GM20000 (cell line): Measurements from ENCODE around the gene SUPT3H.
"Not testable (repeated sequence)": the region's sequence is repeated elsewhere in the genome, so short reads cannot be mapped to it uniquely, and the experiment has no call there.

ENCODE experiments used
- DNase-seq: peaks from one replicate; pipeline ENCODE4 v3.0.0; 2012; ENCODE audit warnings: low spot score
- TF ChIP-seq, protein P1 (sequence below): IDR thresholded peaks from 2 replicates; pipeline ENCODE4 v1.5.1; 2012; ENCODE audit warnings: mild to moderate bottlenecking, control low read depth; ENCODE audit errors: extremely low read depth, missing control alignments

The SUPT3H gene

DNA sequence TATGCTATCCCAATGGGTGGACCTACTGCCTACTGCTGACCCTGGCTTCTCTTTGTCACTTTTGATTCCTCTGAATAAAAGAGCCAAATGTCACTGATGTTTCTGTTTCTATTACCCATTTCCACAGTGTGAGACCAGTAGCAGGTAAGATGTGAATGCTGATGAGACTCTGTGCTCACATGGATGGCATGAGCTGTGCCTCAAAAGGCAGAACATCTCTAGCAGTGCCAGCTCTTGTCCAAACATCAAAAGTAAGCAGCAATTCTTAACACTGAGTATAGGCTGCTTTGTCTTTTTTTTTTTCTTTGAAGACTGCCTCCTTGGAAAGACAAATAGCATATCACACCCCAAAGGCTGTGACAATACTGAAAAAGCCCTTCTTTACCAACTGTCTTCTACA, 508.8 kb downstream of the SUPT3H start:
- TF ChIP-seq, protein P1, sequence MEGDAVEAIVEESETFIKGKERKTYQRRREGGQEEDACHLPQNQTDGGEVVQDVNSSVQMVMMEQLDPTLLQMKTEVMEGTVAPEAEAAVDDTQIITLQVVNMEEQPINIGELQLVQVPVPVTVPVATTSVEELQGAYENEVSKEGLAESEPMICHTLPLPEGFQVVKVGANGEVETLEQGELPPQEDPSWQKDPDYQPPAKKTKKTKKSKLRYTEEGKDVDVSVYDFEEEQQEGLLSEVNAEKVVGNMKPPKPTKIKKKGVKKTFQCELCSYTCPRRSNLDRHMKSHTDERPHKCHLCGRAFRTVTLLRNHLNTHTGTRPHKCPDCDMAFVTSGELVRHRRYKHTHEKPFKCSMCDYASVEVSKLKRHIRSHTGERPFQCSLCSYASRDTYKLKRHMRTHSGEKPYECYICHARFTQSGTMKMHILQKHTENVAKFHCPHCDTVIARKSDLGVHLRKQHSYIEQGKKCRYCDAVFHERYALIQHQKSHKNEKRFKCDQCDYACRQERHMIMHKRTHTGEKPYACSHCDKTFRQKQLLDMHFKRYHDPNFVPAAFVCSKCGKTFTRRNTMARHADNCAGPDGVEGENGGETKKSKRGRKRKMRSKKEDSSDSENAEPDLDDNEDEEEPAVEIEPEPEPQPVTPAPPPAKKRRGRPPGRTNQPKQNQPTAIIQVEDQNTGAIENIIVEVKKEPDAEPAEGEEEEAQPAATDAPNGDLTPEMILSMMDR, result no peak
- DNase-seq, result no peak

DNA sequence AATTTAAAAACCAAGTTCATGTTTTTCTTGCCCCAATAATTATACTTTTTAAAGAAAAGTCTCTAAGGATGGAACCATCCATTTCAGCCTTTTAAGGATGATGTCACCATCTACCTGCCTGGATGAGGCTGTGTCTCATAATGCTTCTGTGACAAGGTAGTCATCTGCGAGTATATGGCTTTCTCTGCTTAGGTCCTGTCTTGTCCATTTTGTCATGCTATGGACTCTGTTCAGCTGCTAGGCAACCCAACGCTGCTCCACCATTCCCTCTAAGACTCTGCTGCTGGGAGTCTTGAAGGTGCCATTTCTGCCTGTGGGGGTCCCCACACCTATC, 509.4 kb downstream of the SUPT3H start:
- DNase-seq, result peak; percentile 24
- TF ChIP-seq, protein P1, result no peak

- TF ChIP-seq, protein P1, result no peak
- peak; percentile 44 for DNase-seq
These were observed 510.0 kb downstream of the SUPT3H start for GRCh38 chr6:44867571-44868334.

DNA sequence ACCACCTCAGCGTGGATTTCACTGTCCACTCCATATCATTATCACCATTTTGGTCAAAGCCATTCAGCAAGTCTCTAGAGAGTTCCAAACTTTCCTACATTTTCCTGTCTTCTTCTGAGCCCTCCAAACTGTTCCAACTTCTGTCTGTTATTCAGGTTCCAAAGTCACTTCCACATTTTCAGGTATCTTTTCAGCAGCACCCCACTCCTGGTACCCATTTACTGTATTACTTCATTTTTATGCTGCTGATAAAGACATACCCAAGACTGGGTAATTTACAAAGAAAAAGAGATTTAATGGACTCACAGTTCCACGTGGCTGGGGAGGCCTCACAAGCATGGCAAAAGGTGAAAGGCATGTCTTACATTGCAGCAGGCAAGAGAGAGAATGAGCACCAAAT, 512.5 kb downstream of the SUPT3H start:
- DNase-seq, result not testable (repeated sequence)

- TF ChIP-seq, protein P1, result no peak
- DNase-seq, result no peak
These were observed 517.8 kb downstream of the SUPT3H start for GRCh38 chr6:44859901-44860410.

- DNase-seq, result no peak
- TF ChIP-seq, protein P1, result no peak
These were observed 518.7 kb downstream of the SUPT3H start for GRCh38 chr6:44858998-44859397.

DNA sequence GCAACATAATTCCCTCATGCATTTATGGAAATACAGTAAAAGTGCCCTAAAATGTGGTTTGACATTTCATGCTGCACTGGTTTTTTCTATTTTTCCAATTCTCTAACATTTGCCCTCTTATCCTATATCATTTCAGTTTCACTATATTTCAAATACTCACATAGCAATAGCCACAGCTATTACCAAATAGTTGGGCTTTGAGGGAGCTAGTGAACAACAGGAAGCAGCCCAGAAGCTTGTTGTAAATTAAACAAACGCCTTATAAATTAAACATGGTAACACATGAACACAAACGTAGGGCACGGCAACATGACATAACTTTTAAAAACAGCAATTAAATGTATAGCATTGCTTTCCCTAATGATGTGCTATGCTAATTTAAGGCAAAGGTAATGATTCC, 521.3 kb downstream of the SUPT3H start:
- TF ChIP-seq, protein P1, result no peak
- DNase-seq, result no peak
